Measurements from ENCODE around the gene DGUOK.

Gene DGUOK

DNA sequence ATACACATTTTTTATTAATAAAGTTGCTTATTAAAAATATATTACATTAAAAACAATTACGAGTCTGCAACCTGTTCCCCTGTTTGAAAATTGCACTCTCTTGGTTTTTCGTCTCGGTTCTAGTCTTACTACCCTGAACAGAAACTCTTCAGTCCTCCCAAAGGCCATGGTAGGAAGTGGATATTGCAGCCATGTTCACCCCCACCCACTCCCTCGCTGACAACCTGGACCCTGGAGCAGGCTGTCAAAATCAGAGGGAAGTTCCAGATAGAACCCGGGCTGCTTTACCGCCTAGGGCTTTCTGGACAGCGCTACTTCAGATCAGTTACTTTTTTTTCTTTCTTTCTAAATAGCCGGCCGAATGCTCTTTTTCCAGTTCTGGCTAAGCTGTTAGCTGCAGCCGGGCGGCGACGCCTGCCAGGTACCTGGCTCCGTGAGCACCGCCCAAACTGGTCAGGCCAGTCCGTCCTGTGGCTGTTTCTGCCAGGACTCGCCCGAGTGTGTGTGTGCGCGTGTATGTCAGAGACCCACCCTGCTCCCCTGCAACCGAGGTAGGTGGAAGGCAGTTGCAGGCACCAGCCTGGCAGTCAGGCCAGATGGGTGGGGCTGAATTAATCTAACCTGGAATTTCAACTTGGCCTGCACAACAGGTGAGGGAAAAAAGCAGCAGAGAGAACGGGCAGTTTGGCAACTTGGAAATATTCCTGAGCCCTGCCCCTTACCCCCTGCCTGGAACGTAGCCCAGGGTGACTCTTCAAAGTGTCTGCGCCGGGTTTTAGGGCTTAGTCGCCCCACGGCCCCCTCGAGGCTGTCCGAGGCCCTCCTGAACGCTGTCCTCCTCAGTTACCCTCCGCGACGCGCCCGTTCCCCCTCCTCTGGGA, 56.9 kb downstream of the DGUOK start:
- H3K27me3 ChIP-seq (ENCODE audit: insufficient read depth, low read length) = no peaks in the 10 kb centered on the region; the same call in 1 of the 2 replicates
- H2AFZ ChIP-seq (ENCODE audit: low read length) = no peak overlapping the region

DNA sequence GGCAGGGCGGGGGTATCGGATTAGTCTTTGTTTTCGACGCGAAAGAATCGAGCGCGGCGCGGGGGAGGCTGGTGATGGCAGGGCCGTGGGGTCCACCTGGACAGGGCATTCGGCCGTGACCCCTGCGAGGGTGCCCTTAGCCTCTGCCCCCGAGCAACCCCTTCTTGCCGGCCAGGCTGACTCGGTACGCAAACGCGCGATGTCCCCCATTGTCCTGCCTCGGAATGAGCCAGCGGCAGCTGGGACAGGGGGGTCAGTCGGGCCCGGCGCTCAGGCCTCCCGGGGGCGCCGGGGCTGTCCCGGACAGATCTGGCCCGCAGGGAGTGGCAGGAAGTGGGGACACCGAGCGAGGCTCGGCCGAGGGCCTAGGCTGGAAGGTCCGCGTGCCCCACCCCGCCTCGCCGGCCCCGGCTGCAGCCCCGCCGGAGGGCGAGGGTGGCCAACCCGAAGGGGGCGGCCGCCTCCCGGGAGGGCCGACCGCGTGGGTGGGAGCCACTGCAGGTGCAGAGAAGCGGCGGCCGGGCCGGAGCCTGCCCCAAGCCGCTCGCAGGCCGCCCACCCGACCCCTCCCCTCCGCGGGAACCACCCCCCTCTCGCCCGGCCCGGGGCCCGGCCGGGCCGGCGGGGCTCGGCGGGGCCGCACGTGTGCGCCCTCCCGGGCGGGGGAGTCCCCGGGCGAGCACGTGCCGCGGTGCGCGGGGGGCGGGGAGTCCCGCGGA, 57.7 kb downstream of the DGUOK start, which contains the start of gene TET3:
TET3 (plus strand) TSS at position 708 of the 719 bp plus-strand sequence. CDS start 1,494 bp downstream, outside the sequence.
- Histone ChIP-seq H3K9me2 (ENCODE audit: low read depth, low read length) (no peaks in the 10 kb centered on the region), H4K20me1 (ENCODE audit: insufficient read depth, low read length) (no peaks in the 10 kb centered on the region), H3K9ac (ENCODE audit: low read length) (peak within 1 kb of the TSS; percentile 80), H3K79me2 (ENCODE audit: insufficient read depth, low read length) (no peaks in the 10 kb centered on the region), H3K4me2 (ENCODE audit: low read length) (peak within 1 kb of the TSS; percentile 80), H3K27me3 (ENCODE audit: insufficient read depth, low read length) (no peaks in the 10 kb centered on the region; the same call in 1 of the 2 replicates), H3K36me3 (ENCODE audit: insufficient read depth, low read length) (peaks cover 25% of the 10 kb centered on the region), H3K27ac (ENCODE audit: low read depth, low read length, poor library complexity, severe bottlenecking) (peak within 1 kb of the TSS; percentile 21), H2AFZ (ENCODE audit: low read length) (no peak within 1 kb of the TSS; the same call in 1 of the 2 replicates), H3K4me1 (ENCODE audit: insufficient read depth, low read length, severe bottlenecking) (peaks cover 63% of the 10 kb centered on the region), H3K4me3 (ENCODE audit: low read depth, low read length, poor library complexity, severe bottlenecking) (peak within 1 kb of the TSS; percentile 67), H3F3A (ENCODE audit: insufficient read depth, low read length) (peaks cover 6% of the 10 kb centered on the region), H3K9me3 (ENCODE audit: low read length) (no peaks in the 10 kb centered on the region)
- no peak for TF ChIP-seq EZH2 (IDR thresholded peaks at IDR 0.05; ENCODE audit: borderline replicate concordance, low read length)
- no peak for TF ChIP-seq CTCF (IDR thresholded peaks at IDR 0.05; ENCODE audit: low read length)

More for the DNA sequence above, 56.9 kb downstream of the DGUOK start:
- no peak overlapping the region for H3K27ac ChIP-seq (ENCODE audit: low read depth, low read length, poor library complexity, severe bottlenecking)
- no peaks in the 10 kb centered on the region for H3K9me3 ChIP-seq (ENCODE audit: low read length)
- no peak for TF ChIP-seq EZH2 (IDR thresholded peaks at IDR 0.05; ENCODE audit: borderline replicate concordance, low read length)
- TF ChIP-seq CTCF (IDR thresholded peaks at IDR 0.05; ENCODE audit: low read length) = no peak
- H4K20me1 ChIP-seq (ENCODE audit: insufficient read depth, low read length) = no peaks in the 10 kb centered on the region
- H3K36me3 ChIP-seq (ENCODE audit: insufficient read depth, low read length) = peaks cover 21% of the 10 kb centered on the region
- H3K79me2 ChIP-seq (ENCODE audit: insufficient read depth, low read length) = no peaks in the 10 kb centered on the region
- H3K9ac ChIP-seq (ENCODE audit: low read length) = peak overlapping the region; percentile 80
- H3K9me2 ChIP-seq (ENCODE audit: low read depth, low read length) = no peaks in the 10 kb centered on the region
- H3F3A ChIP-seq (ENCODE audit: insufficient read depth, low read length) = peaks cover 6% of the 10 kb centered on the region
- H3K4me1 ChIP-seq (ENCODE audit: insufficient read depth, low read length, severe bottlenecking) = peaks cover 55% of the 10 kb centered on the region
- H3K4me2 ChIP-seq (ENCODE audit: low read length) = peak overlapping the region; percentile 75
- H3K4me3 ChIP-seq (ENCODE audit: low read depth, low read length, poor library complexity, severe bottlenecking) = peak overlapping the region; percentile 67

DNA sequence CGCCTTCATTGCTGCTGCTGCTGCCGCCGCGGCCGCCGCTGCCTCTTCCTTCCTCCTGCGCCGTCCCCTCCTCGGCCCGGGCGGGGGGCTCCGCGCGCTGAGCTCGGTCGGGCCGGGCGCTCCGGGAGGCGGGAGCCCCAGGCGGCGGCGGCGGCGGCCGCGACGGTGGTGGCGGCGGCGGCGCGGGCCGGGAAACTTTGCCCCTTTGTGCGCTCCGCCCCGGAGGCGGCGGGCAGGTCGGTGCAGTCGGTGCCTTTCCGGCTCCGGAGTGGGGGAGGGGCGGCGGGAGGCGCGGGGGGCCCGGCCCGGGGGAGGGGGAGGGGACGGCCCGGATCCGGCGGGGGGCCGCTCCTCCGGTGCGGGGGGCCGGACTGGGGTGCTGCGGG, 58.2 kb downstream of the DGUOK start:
- H2AFZ ChIP-seq (ENCODE audit: low read length) = no peak overlapping the region
- no peak overlapping the region for H3K4me2 ChIP-seq (ENCODE audit: low read length)
- no peaks in the 10 kb centered on the region for H3K79me2 ChIP-seq (ENCODE audit: insufficient read depth, low read length)
- no peaks in the 10 kb centered on the region for H3K9me3 ChIP-seq (ENCODE audit: low read length)
- peak overlapping the region; percentile 67 for H3K4me3 ChIP-seq (ENCODE audit: low read depth, low read length, poor library complexity, severe bottlenecking)
- peaks cover 31% of the 10 kb centered on the region for H3K36me3 ChIP-seq (ENCODE audit: insufficient read depth, low read length)
- H4K20me1 ChIP-seq (ENCODE audit: insufficient read depth, low read length) = no peaks in the 10 kb centered on the region
- H3F3A ChIP-seq (ENCODE audit: insufficient read depth, low read length) = peaks cover 6% of the 10 kb centered on the region
- H3K9ac ChIP-seq (ENCODE audit: low read length) = no peak overlapping the region
- H3K9me2 ChIP-seq (ENCODE audit: low read depth, low read length) = no peaks in the 10 kb centered on the region
- H3K27ac ChIP-seq (ENCODE audit: low read depth, low read length, poor library complexity, severe bottlenecking) = no peak overlapping the region
- TF ChIP-seq EZH2 (IDR thresholded peaks at IDR 0.05; ENCODE audit: borderline replicate concordance, low read length) (no peak), CTCF (IDR thresholded peaks at IDR 0.05; ENCODE audit: low read length) (no peak)
- H3K27me3 ChIP-seq (ENCODE audit: insufficient read depth, low read length) = no peaks in the 10 kb centered on the region
- peaks cover 64% of the 10 kb centered on the region for H3K4me1 ChIP-seq (ENCODE audit: insufficient read depth, low read length, severe bottlenecking)

All from OCI-LY1 (cell line).